DND-41 (cell line): ENCODE results near the gene CELA1.
"Not testable (repeated sequence)": the region's sequence is repeated elsewhere in the genome, so short reads cannot be mapped to it uniquely, and the experiment has no call there.

ENCODE experiments used
- ATAC-seq: fragments of 200-7000 bp; cut with Tn5 transposase; 3 replicates; pipeline ENCODE4 v1.9.1; 2021; ENCODE audit warnings: low read depth; ENCODE audit not compliant: insufficient read depth
- DNase-seq: peaks from one replicate; pipeline ENCODE4 v3.0.0-alpha.2; 2020
- H2AFZ ChIP-seq: 2 replicates; pipeline ENCODE4 v1.6.0; 2012; ENCODE audit warnings: low read depth, low read length
- H3K27ac ChIP-seq: 2 replicates; pipeline ENCODE4 v1.5.1; 2012; ENCODE audit warnings: low read length, inconsistent platforms
- H3K27me3 ChIP-seq: fragments of 200-600 bp; sonication (generic); 2 replicates; pipeline ENCODE4 v1.6.0; 2012; ENCODE audit warnings: low read length, mild to moderate bottlenecking, inconsistent platforms; ENCODE audit not compliant: insufficient read depth, poor library complexity
- H3K36me3 ChIP-seq: 2 replicates; pipeline ENCODE4 v1.5.1; 2012; ENCODE audit warnings: low read length, inconsistent platforms; ENCODE audit not compliant: insufficient read depth
- H3K4me1 ChIP-seq: 2 replicates; pipeline ENCODE4 v1.5.1; 2012; ENCODE audit warnings: mild to moderate bottlenecking, low read length; ENCODE audit not compliant: insufficient read depth
- H3K4me2 ChIP-seq: 2 replicates; pipeline ENCODE4 v1.6.0; 2012; ENCODE audit warnings: mild to moderate bottlenecking, moderate library complexity, low read length, inconsistent platforms; ENCODE audit not compliant: insufficient read depth
- H3K4me3 ChIP-seq, 2 experiments: fragments of 200-600 bp in 1 of 2; shearing (Covaris generic) in 1 of 2; 2 replicates each; pipeline ENCODE4 v1.5.1; 2012 to 2016; ENCODE audit warnings: inconsistent platforms in 2 of 2, low read length in 2 of 2, mild to moderate bottlenecking in 2 of 2, low read depth in 1 of 2, moderate library complexity in 1 of 2
- H3K79me2 ChIP-seq: 2 replicates; pipeline ENCODE4 v1.6.0; 2012; ENCODE audit warnings: low read length, inconsistent platforms; ENCODE audit not compliant: insufficient read depth
- H3K9ac ChIP-seq: 2 replicates; pipeline ENCODE4 v1.6.0; 2012; ENCODE audit warnings: low read depth, mild to moderate bottlenecking, inconsistent platforms, low read length, moderate library complexity
- H3K9me3 ChIP-seq: 2 replicates; pipeline ENCODE4 v1.5.1; 2012; ENCODE audit warnings: low read length, moderate library complexity, mild to moderate bottlenecking, inconsistent platforms; ENCODE audit not compliant: insufficient read depth, severe bottlenecking
- H4K20me1 ChIP-seq: 2 replicates; pipeline ENCODE4 v1.6.0; 2012; ENCODE audit warnings: low read length; ENCODE audit not compliant: insufficient read depth
- CTCF ChIP-seq: IDR thresholded peaks from 2 replicates; pipeline ENCODE4 v1.5.1; 2012; ENCODE audit warnings: borderline replicate concordance, low read length, moderate library complexity, mild to moderate bottlenecking; ENCODE audit not compliant: poor library complexity, severe bottlenecking; ENCODE audit errors: extremely low read depth
- EZH2 ChIP-seq: IDR thresholded peaks from 3 replicates; pipeline ENCODE4 v1.6.1; 2012; ENCODE audit warnings: borderline replicate concordance, low read depth, mild to moderate bottlenecking, moderate library complexity, low read length, inconsistent platforms; ENCODE audit not compliant: severe bottlenecking

Gene CELA1

DNA sequence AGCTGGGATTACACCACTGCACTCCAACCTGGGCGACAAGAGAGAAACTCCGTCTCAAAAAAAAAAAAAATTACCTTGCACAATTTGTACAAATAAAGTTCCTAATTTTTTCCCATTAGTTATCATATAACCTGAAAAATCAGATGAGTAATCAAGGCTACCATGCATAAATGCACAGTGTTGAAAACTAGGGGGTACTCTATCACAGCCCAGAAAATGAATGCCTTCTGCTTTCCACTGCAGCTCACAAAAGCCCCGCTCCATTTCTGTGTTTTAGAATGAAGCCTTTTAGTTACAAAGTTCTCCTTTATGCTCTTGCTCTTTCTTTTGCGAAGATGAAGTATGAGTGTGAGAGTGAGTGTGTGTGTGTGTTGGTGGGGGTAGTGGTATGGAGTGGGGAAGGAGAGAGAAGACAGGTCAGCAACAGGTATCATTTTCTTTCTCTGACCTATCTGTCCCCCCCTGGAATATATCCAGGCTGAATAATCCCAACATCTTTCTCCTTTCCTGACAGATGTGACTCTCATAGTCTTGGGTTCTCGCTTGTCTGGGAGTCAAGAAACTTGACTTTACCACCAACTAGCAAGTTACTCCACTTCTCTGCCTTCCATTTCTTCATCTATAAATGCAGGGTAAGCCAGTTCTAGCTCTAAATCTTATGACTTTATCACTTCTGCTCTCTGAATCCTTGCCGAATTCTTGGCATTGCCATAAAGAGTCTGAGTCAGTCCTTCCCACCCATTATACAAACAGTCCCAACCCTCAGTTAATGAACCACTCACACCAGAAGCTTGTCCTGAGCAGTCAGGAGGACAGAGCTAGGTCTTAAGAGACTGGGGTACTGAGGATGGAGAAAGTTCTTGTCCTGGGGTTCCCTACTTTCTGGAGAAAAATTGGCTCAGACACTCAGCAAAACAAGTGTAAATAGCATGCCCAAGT lies 38.6 kb downstream of the CELA1 start:
- ATAC-seq (no peak), DNase-seq (no peak)
- no peaks in the 10 kb centered on the region for H4K20me1 ChIP-seq
- H3K4me1 ChIP-seq = no peaks in the 10 kb centered on the region
- no peaks in the 10 kb centered on the region for H3K27me3 ChIP-seq
- H3K9ac ChIP-seq = no peak overlapping the region
- H3K9me3 ChIP-seq = no peaks in the 10 kb centered on the region
- H3K4me2 ChIP-seq = no peak overlapping the region
- H3K4me3 ChIP-seq = no peak overlapping the region
- H3K36me3 ChIP-seq = no peaks in the 10 kb centered on the region
- no peak for TF ChIP-seq CTCF
- no peak for TF ChIP-seq EZH2
- H2AFZ ChIP-seq = no peak overlapping the region
- no peaks in the 10 kb centered on the region for H3K79me2 ChIP-seq
- no peak overlapping the region for H3K27ac ChIP-seq

DNA sequence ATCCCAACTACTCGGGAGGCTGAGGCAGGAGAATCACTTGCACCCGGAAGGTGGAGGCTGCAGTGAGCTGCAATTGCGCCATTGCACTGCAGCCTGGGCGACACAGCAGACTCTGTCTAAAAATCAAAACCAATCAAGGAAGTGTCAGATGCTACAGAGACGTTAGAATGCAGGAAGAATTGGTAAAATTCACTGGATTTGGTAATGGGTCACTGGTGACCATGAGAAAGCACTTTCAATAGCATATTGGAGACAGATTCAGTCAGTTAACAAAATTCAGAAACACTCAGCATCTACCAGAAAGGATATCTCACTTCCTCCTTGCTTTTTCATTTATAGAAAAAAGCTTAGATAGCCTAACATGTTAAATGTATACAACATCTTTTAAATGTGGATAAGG lies 40.0 kb downstream of the CELA1 start:
- ATAC-seq = no peak
- Histone ChIP-seq H3K4me1 (no peaks in the 10 kb centered on the region), H2AFZ (no peak overlapping the region), H3K4me2 (no peak overlapping the region), H3K27me3 (no peaks in the 10 kb centered on the region), H3K4me3 (no peak overlapping the region), H3K36me3 (no peaks in the 10 kb centered on the region), H3K27ac (no peak overlapping the region), H3K9ac (no peak overlapping the region), H4K20me1 (no peaks in the 10 kb centered on the region), H3K9me3 (no peaks in the 10 kb centered on the region), H3K79me2 (no peaks in the 10 kb centered on the region)
- TF ChIP-seq EZH2 = no peak
- no peak for TF ChIP-seq CTCF
- no peak for DNase-seq

DNA sequence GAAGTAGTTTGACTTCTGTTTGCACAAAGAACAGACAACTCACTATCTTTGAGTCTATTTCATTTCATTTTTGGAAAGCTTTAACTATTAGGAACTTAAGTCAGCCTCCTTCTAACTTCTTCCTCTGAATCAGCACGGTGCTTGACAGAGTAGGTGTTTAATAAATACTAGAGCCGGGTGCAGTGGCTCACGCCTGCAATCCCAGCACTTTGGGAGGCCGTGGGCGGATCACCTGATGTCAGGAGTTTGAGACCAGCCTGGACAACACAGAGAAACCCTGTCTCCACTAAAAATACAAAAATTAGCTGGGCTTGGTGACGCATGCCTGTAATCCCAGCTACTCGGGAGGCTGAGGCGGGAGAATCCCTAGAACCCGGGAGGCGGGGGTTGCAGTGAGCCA lies 45.7 kb downstream of the CELA1 start:
- H3K4me1 ChIP-seq, H3K9ac ChIP-seq, H2AFZ ChIP-seq, DNase-seq, H3K4me2 ChIP-seq, H3K9me3 ChIP-seq, ATAC-seq, H3K27me3 ChIP-seq, H3K79me2 ChIP-seq, H3K36me3 ChIP-seq, H3K27ac ChIP-seq, H4K20me1 ChIP-seq, H3K4me3 ChIP-seq: not testable (repeated sequence)

GRCh38 chr12:51295651-51296050 lies 50.8 kb downstream of the CELA1 start:
- ATAC-seq (no peak), DNase-seq (no peak)
- Histone ChIP-seq H4K20me1 (no peaks in the 10 kb centered on the region), H3K27me3 (no peaks in the 10 kb centered on the region), H3K79me2 (no peaks in the 10 kb centered on the region), H3K27ac (no peak overlapping the region), H3K36me3 (no peaks in the 10 kb centered on the region), H3K9ac (no peak overlapping the region), H3K4me2 (no peak overlapping the region), H3K4me3 (no peak overlapping the region), H3K4me1 (no peaks in the 10 kb centered on the region), H2AFZ (no peak overlapping the region), H3K9me3 (no peaks in the 10 kb centered on the region)
- TF ChIP-seq CTCF = no peak
- TF ChIP-seq EZH2 = no peak

DNA sequence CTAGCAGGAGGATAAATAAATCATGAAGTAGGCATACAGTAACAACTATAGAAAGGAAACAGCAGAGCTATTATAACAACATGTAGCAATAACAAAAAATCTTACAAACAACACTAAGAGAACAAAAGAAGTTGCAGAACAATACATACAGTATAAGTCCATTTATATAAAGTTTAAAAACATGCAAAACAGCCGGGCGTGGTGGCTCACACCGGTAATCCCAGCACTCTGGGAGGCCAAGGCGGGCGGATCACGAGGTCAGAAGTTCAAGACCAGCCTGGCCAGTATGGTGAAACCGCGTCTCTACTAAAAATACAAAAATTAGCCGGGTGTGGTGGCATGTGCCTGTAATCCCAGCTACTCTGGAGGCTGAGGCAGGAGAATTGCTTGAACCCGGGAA lies 52.4 kb downstream of the CELA1 start:
- not testable (repeated sequence) for H3K36me3 ChIP-seq, H3K4me2 ChIP-seq, H3K27me3 ChIP-seq, H4K20me1 ChIP-seq, H3K4me3 ChIP-seq, H3K9ac ChIP-seq, H3K4me1 ChIP-seq, H3K79me2 ChIP-seq, H3K27ac ChIP-seq, ATAC-seq, H2AFZ ChIP-seq, DNase-seq, H3K9me3 ChIP-seq
